Adrenal gland (tissue), 12 donors: ENCODE data around the gene MAVS. TPM values are rescaled to one million over a fixed set of nuclear protein-coding genes. Genes with fewer than 3 reads are reported as not detected.

Experiments
- DNase-seq, 7 donors: peaks; one replicate each; pipeline ENCODE4 v3.0.0-alpha.2; 2019 to 2020
- H3K27ac ChIP-seq, 5 donors: fragments of 200-600 bp; sonication (generic) in 4 of 5; 1 replicate in 3 of 5; 2 replicates in 2 of 5; pipeline versions ENCODE4 v1.5.1 to v1.8.0; 2016 to 2020; ENCODE audit warnings: mild to moderate bottlenecking in 1 of 5
- H3K27me3 ChIP-seq: fragments of 200-600 bp; 2 replicates; pipeline ENCODE4 v1.8.0; 2021
- H3K36me3 ChIP-seq, 2 donors: fragments of 200-600 bp; replicated peaks in 1 of 2; 1 replicate in 1 of 2; 2 replicates in 1 of 2; pipeline versions ENCODE4 v1.5.1 to v1.8.0; 2018 to 2022
- H3K4me1 ChIP-seq, 2 donors: fragments of 200-600 bp; replicated peaks in 1 of 2; 1 replicate in 1 of 2; 2 replicates in 1 of 2; pipeline versions ENCODE4 v1.5.1 to v1.8.0; 2018 to 2021
- H3K4me3 ChIP-seq, 4 donors: fragments of 200-600 bp; sonication (generic) in 3 of 4; one replicate each; pipeline ENCODE4 v1.5.1; 2016 to 2018
- H3K9me3 ChIP-seq, 3 donors: fragments of 200-600 bp; sonication (generic) in 1 of 3; replicated peaks in 1 of 3; 1 replicate in 2 of 3; 2 replicates in 1 of 3; pipeline versions ENCODE4 v1.5.1 to v1.8.0; 2016 to 2021
- POLR2A ChIP-seq, 2 donors: fragments of 450-650 bp; IDR thresholded peaks; one replicate each; pipeline ENCODE4 v1.6.1; 2017; ENCODE audit warnings: antibody characterized with exemption in 2 of 2, mild to moderate bottlenecking in 2 of 2, moderate library complexity in 1 of 2
- WGBS, 4 donors: extraction: QIAGEN DNeasy Blood & Tissue Kit in 2 of 4; methylation state at CpG; one replicate each; pipeline versions ENCODE4 v1.1.5 to v1.1.7; 2013 to 2017; 5-methylcytosine and 5-hydroxymethylcytosine counted together
- intact Hi-C, 2 donors: fragments of 100-400 bp; cut with DNase I; formaldehyde crosslinking; loops; one replicate each; pipeline versions ENCODE4 v1.14.1 to v1.15.0; 2022 to 2023
- microRNA counts, 2 donors: library from miRNA; unstranded; fragments of <30 nt; microRNA quantifications; one replicate each; lab custom pipeline; 2016
- microRNA-seq, 3 donors: library from miRNA; unstranded; fragments of <30 nt; microRNA quantifications; one replicate each; pipeline ENCODE4, GENCODE V29; 2017 to 2020
- polyA plus RNA-seq, 3 donors: library from polyadenylated mRNA; stranded (reverse); fragments of 200-250 nt in 2 of 3; fragments of 350-450 nt in 1 of 3; fragmentation: Illumina TruSeq in 1 of 3; extraction: RNeasy Lipid Tissue Mini Kit (QIAGEN cat#74804) in 1 of 3; gene quantifications; one replicate each; pipeline ENCODE4 v1.2.3, GENCODE V29; 2013 to 2014
- small RNA-seq, 2 donors: library from RNA; depleted of rRNA; stranded (forward); fragments of <200 nt; gene quantifications; one replicate each; pipeline ENCODE3, GENCODE V24; 2016
- total RNA-seq, 9 donors: library from RNA; depleted of rRNA in 4 of 9; stranded (reverse); fragments of >200 nt in 4 of 9; fragments of 120-200 nt in 1 of 9; fragmentation: NEBNext Ultra II Directional in 1 of 9; extraction: Animal tissue kit (Norgen Biotek cat#: 25700) in 1 of 9; gene quantifications; one replicate each; pipeline versions ENCODE4 v1.1.0 to v1.2.4, GENCODE V29; 2013 to 2023
- TF ChIP-seq, protein P1 (sequence below), 6 experiments: fragments of 450-650 bp in 4 of 6; fragments of 200-600 bp in 2 of 6; sonication (generic) in 1 of 6; IDR thresholded peaks; 1 replicate in 5 of 6; 2 replicates in 1 of 6; pipeline versions ENCODE4 v1.5.1 to v1.8.0; 2016 to 2021; ENCODE audit warnings: antibody characterized with exemption in 6 of 6, mild to moderate bottlenecking in 2 of 6, moderate library complexity in 1 of 6
- donor health status: healthy with polysubstance abuse.
- donor health status: Bipolar disorder and iron deficiency.
- donor health status: DM: yes; HTN: yes; CAD: no.
- donor health status: DM: no; HTN: no; CAD: no.
- donor health status: DM: no; HTN: no; CAD: no.
- donor health status: DM: yes; HTN: yes; CAD: no.

MAVS gene
- total and polyA plus RNA-seq, 12 donors, result 10.0 to 46.7 (median 31.4) TPM

DNA sequence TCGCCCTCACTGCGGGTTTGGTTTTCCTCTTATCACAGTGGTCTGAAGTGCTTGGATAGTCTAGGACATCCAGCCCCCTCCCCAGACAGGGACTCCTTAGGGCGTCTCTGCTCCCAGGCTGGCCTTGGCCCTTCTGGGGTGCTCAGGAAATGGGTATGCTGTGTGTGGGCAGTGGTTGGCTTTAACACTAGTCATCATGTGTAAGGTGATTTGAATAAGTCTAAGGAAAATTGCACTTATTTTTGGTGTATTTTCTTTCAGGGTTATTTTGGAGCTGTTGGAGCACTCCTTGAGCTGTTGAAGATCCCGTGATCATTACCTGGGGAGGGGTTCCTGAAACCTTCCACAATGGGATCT, 76.3 kb downstream of the MAVS start:
- Histone ChIP-seq H3K27me3 (no peaks in the 10 kb centered on the region), H3K4me1 (peaks cover 11 to 31% of the 10 kb centered on the region in 2 donors), H3K4me3 (no peak overlapping the region), H3K27ac (no peak overlapping the region), H3K9me3 (no peaks in the 10 kb centered on the region), H3K36me3 (peaks cover 0 to 59% of the 10 kb centered on the region in 2 donors)
- intact Hi-C loops, result no loop called here
- TF ChIP-seq POLR2A (IDR thresholded peaks at IDR 0.05), result no peak
- TF ChIP-seq, protein P1, sequence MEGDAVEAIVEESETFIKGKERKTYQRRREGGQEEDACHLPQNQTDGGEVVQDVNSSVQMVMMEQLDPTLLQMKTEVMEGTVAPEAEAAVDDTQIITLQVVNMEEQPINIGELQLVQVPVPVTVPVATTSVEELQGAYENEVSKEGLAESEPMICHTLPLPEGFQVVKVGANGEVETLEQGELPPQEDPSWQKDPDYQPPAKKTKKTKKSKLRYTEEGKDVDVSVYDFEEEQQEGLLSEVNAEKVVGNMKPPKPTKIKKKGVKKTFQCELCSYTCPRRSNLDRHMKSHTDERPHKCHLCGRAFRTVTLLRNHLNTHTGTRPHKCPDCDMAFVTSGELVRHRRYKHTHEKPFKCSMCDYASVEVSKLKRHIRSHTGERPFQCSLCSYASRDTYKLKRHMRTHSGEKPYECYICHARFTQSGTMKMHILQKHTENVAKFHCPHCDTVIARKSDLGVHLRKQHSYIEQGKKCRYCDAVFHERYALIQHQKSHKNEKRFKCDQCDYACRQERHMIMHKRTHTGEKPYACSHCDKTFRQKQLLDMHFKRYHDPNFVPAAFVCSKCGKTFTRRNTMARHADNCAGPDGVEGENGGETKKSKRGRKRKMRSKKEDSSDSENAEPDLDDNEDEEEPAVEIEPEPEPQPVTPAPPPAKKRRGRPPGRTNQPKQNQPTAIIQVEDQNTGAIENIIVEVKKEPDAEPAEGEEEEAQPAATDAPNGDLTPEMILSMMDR (IDR thresholded peaks at IDR 0.05), result no peak
- WGBS, 4 donors, result 87 to 95% (median 91%) methylated on average over 4 of the region's 4 CpGs
- no peak for DNase-seq

DNA sequence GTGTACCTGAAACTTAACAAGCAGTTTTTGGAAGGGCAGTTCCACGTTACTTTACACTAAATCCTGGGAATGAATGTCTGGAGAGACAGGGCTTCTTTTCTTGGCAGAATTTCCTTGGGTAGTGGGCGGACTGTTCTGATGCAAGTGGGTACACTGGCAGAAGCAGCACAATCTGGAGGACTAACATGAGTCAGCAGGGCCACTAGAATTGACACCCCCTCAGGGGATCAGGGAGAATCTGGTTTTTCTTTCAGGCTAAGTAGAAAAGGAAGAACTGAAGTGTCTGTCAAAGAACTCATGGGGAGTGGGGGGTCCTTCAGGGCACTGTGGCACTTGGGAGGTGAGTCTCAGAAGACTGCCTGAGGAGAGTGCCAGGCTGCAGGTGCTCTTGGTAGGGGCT, 77.2 kb downstream of the MAVS start:
- TF ChIP-seq POLR2A (IDR thresholded peaks at IDR 0.05), result no peak
- TF ChIP-seq, protein P1 (IDR thresholded peaks at IDR 0.05), result no peak
- Histone ChIP-seq H3K36me3 (peaks cover 0 to 53% of the 10 kb centered on the region in 2 donors), H3K4me1 (peaks cover 11 to 31% of the 10 kb centered on the region in 2 donors), H3K9me3 (no peaks in the 10 kb centered on the region), H3K4me3 (no peak overlapping the region), H3K27me3 (no peaks in the 10 kb centered on the region), H3K27ac (peak overlapping the region in 1 of 5 donors; percentile 44)
- intact Hi-C loops, result no loop called here
- WGBS, 4 donors, result 46 to 71% (median 53%) methylated on average over 1 to 2 of the region's 2 CpGs
- peak in 1 of 7 donors; percentile 57 for DNase-seq

DNA sequence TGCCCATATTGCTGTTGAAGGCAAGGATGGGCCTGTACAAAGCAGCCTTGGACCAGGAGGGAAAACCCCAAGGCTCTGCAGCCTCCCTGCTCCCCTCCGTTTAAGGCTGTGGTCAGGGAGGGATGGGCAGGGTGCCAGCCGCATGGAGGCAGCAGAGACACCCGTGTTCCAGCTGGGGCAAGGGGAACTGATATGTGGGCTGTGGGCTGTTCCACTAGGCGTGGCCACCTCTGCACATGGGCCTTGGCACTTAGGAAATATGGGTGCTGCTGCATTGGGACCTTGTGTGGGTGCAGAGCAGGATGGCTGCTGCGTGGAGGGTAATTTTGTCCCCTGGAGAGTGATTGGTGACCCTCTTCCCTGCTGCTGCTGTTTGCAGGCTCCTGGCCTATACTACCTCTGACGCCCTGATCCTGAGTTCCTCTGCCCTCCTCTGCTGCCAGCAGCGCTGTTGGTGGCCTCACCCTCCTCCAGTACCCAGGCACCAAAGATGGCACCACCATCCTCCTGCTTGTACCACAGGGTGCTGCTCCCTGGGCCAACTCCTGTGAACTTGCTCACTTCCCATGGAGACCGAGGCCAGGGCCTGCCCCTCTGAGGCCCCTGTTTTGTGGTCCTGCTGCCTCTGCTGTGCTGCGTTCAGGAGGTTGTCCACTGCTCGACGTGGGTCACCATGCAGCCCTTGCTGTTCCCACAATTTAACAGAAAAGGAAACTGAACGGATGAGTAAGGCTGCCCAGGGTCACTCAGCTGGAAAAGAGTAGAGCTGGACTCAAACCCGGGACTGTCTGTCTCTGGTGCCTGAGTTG, 77.9 kb downstream of the MAVS start:
- WGBS, 4 donors, result 63 to 87% (median 66%) methylated on average over 6 to 13 of the region's 13 CpGs
- Histone ChIP-seq H3K4me1 (peaks cover 11 to 32% of the 10 kb centered on the region in 2 donors), H3K36me3 (peaks cover 0 to 47% of the 10 kb centered on the region in 2 donors), H3K27ac (peak overlapping the region in 1 of 5 donors; percentile 44), H3K9me3 (no peaks in the 10 kb centered on the region), H3K27me3 (no peaks in the 10 kb centered on the region), H3K4me3 (no peak overlapping the region)
- peak in 1 of 7 donors; percentile 46 for DNase-seq
- TF ChIP-seq POLR2A (IDR thresholded peaks at IDR 0.05), result no peak
- TF ChIP-seq, protein P1 (IDR thresholded peaks at IDR 0.05), result no peak
- intact Hi-C loops, result no loop called here

DNA sequence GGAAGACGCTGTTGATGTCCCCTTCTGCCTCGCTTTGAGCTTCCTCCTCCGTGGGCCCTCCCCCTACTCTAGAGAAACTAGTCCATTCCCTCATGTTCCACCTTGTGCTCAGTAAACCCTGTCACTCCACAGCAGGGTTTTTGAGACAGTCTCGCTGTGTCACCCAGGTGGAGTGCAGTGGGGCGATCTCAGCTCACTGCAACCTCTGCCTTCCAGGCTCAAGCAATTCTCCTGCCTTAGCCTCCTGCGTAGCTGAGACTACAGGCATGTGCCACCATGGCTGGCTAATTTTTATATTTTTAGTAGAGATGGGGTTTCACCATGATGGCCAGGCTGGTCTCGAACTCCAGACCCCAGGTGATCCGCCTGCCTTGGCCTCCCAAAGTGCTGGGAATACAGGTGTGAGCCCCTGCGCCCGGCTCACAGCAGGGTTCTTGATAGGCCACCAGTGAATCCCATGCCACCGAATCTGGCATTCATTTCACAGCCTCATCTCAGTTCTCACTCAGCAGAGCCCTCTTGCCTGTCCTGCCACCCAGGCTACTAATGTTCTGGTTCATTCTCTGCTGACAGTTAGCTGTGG, 78.6 kb downstream of the MAVS start:
- intact Hi-C loops, result no loop called here
- Histone ChIP-seq H3K4me1 (peaks cover 11 to 33% of the 10 kb centered on the region in 2 donors), H3K4me3 (no peak overlapping the region), H3K27ac (peak overlapping the region in 1 of 5 donors; percentile 2), H3K27me3 (no peaks in the 10 kb centered on the region), H3K36me3 (peaks cover 0 to 41% of the 10 kb centered on the region in 2 donors), H3K9me3 (no peaks in the 10 kb centered on the region)
- TF ChIP-seq, protein P1 (IDR thresholded peaks at IDR 0.05), result no peak
- no peak for TF ChIP-seq POLR2A (IDR thresholded peaks at IDR 0.05)
- no peak for DNase-seq
- 93 to 97% (median 93%) methylated on average over 11 of the region's 11 CpGs for WGBS, 4 donors

MicroRNAs encoded within 50 kb of the gene (microRNA counts, 767-probe panel; counts per million panel counts)
- 0 counts per million in 2 donors for microRNA hsa-miR-103a-3p (lab: Ali Mortazavi, UCI)

Small RNA genes lying within 50 kb of the gene (microRNA-seq; reads per million reads assigned to microRNA genes)
- gene MIR103A2 (0 reads per million in 3 donors), gene MIR103B2 (0 reads per million in 3 donors)

Small RNA genes lying within 50 kb of the gene (small RNA-seq; reads per million reads assigned to genes)
- 1.2 to 1.6 reads per million in 2 donors for gene MIR103A2

Other genes with a start within 250 kb of the MAVS start
- not detected for gene GFRA4, start 183.4 kb upstream of the MAVS start, total RNA-seq
- not detected for gene GFRA4, start 183.4 kb upstream of the MAVS start, polyA plus RNA-seq
- gene ADAM33, start 164.8 kb upstream of the MAVS start, total RNA-seq, result 1 to 10 TPM in 5 of 9 donors, under 1 TPM in 4; 0.42 to 7.9 (median 1.6) TPM
- gene ADAM33, start 164.8 kb upstream of the MAVS start, polyA plus RNA-seq, result 10 to 100 TPM in 2 of 3 donors, under 1 TPM in 1; 0.84 to 65.0 (median 33.2) TPM
- gene SIGLEC1, start 134.2 kb upstream of the MAVS start, total RNA-seq, result 10 to 100 TPM in 8 of 9 donors, under 1 TPM in 1; 0.33 to 47.2 (median 31.6) TPM
- gene SIGLEC1, start 134.2 kb upstream of the MAVS start, polyA plus RNA-seq, result 10 to 100 TPM in 2 of 3 donors, 1 to 10 TPM in 1; 4.8 to 46.4 (median 25.7) TPM
- gene HSPA12B, start 114.1 kb upstream of the MAVS start, total RNA-seq, result 1 to 10 TPM; 2.8 to 9.3 (median 5.4) TPM
- 10 to 100 TPM in 1 of 3 donors, 1 to 10 TPM in 2; 1.5 to 10.9 (median 9.1) TPM for gene HSPA12B, start 114.1 kb upstream of the MAVS start, polyA plus RNA-seq
- 10 to 100 TPM; 17.6 to 31.5 (median 24.6) TPM for gene ADISSP, start 79.1 kb upstream of the MAVS start, total RNA-seq
- 10 to 100 TPM in 2 of 3 donors, 1 to 10 TPM in 1; 4.4 to 42.1 (median 24.4) TPM for gene ADISSP, start 79.1 kb upstream of the MAVS start, polyA plus RNA-seq
- gene SPEF1, start 65.4 kb upstream of the MAVS start, total RNA-seq, result 1 to 10 TPM in 1 of 9 donors, under 1 TPM in 7, not detected in 1; 0.14 to 1.4 (median 0.32) TPM
- under 1 TPM in 2 of 3 donors, not detected in 1; 0.40 to 0.81 TPM for gene SPEF1, start 65.4 kb upstream of the MAVS start, polyA plus RNA-seq
- gene CENPB, start 60.1 kb upstream of the MAVS start, total RNA-seq, result 100 to 1,000 TPM in 4 of 9 donors, 10 to 100 TPM in 5; 41.3 to 112 (median 98.7) TPM
- gene CENPB, start 60.1 kb upstream of the MAVS start, polyA plus RNA-seq, result 10 to 100 TPM; 25.8 to 54.8 (median 41.8) TPM
- 10 to 100 TPM in 7 of 9 donors, 1 to 10 TPM in 2; 7.1 to 24.4 (median 14.3) TPM for gene CDC25B, start 50.5 kb upstream of the MAVS start, total RNA-seq
- 10 to 100 TPM in 2 of 3 donors, 1 to 10 TPM in 1; 5.5 to 61.7 (median 35.8) TPM for gene CDC25B, start 50.5 kb upstream of the MAVS start, polyA plus RNA-seq
- gene AP5S1, start 26.3 kb upstream of the MAVS start, total RNA-seq, result 10 to 100 TPM; 21.2 to 50.3 (median 25.9) TPM
- 10 to 100 TPM in 2 of 3 donors, 1 to 10 TPM in 1; 9.6 to 10.5 (median 10.2) TPM for gene AP5S1, start 26.3 kb upstream of the MAVS start, polyA plus RNA-seq
- gene PANK2, start 42.6 kb downstream of the MAVS start, total RNA-seq, result 10 to 100 TPM; 32.5 to 70.1 (median 47.4) TPM
- 10 to 100 TPM; 34.3 to 58.0 (median 44.7) TPM for gene PANK2, start 42.6 kb downstream of the MAVS start, polyA plus RNA-seq
- 10 to 100 TPM in 8 of 9 donors, 1 to 10 TPM in 1; 5.6 to 30.0 (median 23.9) TPM for gene RNF24, start 168.7 kb downstream of the MAVS start, total RNA-seq
- gene RNF24, start 168.7 kb downstream of the MAVS start, polyA plus RNA-seq, result 1 to 10 TPM; 6.7 to 7.5 (median 7.2) TPM